Liver (tissue), 3 donors: ENCODE data around the gene DPH2.

Source experiments
- EGR1 ChIP-seq, 2 donors: IDR thresholded peaks; 2 replicates each; pipeline ENCODE4 v1.6.1; 2016 to 2018; ENCODE audit warnings: antibody characterized with exemption in 2 of 2, low read depth in 2 of 2
- FOXA1 ChIP-seq: IDR thresholded peaks from 2 replicates; pipeline ENCODE4 v1.6.1; 2016; ENCODE audit warnings: antibody characterized with exemption
- FOXA2 ChIP-seq: IDR thresholded peaks from 2 replicates; pipeline ENCODE4 v1.6.1; 2016; ENCODE audit warnings: antibody characterized with exemption
- HNF4A ChIP-seq, 2 donors: conservative IDR thresholded peaks; 2 replicates each; pipeline ENCODE4 v1.6.1; 2016; ENCODE audit warnings: antibody characterized with exemption in 2 of 2, mild to moderate bottlenecking in 2 of 2
- JUND ChIP-seq, 2 donors: IDR thresholded peaks; 2 replicates each; pipeline ENCODE4 v1.6.1; 2016; ENCODE audit warnings: antibody characterized with exemption in 2 of 2
- RXRA ChIP-seq, 2 donors: IDR thresholded peaks; 2 replicates each; pipeline ENCODE4 v1.6.1; 2017 to 2018; ENCODE audit warnings: antibody characterized with exemption in 2 of 2, mild to moderate bottlenecking in 1 of 2
- SP1 ChIP-seq: IDR thresholded peaks from 2 replicates; pipeline ENCODE4 v1.6.1; 2018; ENCODE audit warnings: antibody characterized with exemption, mild to moderate bottlenecking
- TAF1 ChIP-seq: conservative IDR thresholded peaks from 2 replicates; pipeline ENCODE4 v1.6.1; 2016; ENCODE audit warnings: antibody characterized with exemption, mild to moderate bottlenecking
- YY1 ChIP-seq: IDR thresholded peaks from 2 replicates; pipeline ENCODE4 v1.6.1; 2016; ENCODE audit warnings: antibody characterized with exemption, mild to moderate bottlenecking
- TF ChIP-seq, protein P1 (sequence below): fragments of 150-350 bp; IDR thresholded peaks from 2 replicates; pipeline ENCODE4 v1.5.1; 2017; ENCODE audit warnings: improper control_type of control experiment, low read depth, low read length; ENCODE audit not compliant: missing input control
- TF ChIP-seq, protein P2 (sequence below): IDR thresholded peaks from 2 replicates; pipeline ENCODE4 v1.6.1; 2016; ENCODE audit warnings: antibody characterized with exemption, mild to moderate bottlenecking
- TF ChIP-seq, protein P3 (sequence below): IDR thresholded peaks from 2 replicates; pipeline ENCODE4 v1.6.1; 2016; ENCODE audit warnings: antibody characterized with exemption
- donor health status: healthy.
- donor health status: healthy.

DNA sequence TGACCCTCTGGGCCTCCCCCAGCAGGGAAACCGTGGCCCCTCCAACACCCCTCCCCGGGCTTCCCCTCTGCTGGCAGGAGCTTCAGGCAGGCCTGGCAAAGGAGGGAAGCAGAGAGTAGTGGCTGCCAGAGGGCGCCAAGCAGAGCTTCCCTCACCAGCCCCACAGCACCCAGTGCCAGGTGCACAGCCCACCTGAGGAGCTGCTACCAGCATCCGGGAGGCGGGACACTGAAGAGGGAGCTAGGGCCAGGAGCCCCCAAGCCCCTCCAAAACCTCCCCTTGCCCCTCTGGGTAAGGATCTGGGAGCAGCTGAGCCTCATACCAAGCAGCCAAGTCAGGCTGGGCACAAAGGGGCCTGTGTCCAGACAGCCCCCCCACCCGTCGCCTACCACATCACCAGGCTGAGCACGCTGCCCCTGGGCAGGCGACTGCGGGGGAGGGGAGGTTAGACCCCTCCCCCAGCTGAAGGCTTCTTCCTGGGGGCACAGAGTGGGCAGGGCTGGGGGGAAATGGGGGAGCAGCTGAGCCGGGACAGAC, 41.2 kb downstream of the DPH2 start:
- TF ChIP-seq, protein P1, sequence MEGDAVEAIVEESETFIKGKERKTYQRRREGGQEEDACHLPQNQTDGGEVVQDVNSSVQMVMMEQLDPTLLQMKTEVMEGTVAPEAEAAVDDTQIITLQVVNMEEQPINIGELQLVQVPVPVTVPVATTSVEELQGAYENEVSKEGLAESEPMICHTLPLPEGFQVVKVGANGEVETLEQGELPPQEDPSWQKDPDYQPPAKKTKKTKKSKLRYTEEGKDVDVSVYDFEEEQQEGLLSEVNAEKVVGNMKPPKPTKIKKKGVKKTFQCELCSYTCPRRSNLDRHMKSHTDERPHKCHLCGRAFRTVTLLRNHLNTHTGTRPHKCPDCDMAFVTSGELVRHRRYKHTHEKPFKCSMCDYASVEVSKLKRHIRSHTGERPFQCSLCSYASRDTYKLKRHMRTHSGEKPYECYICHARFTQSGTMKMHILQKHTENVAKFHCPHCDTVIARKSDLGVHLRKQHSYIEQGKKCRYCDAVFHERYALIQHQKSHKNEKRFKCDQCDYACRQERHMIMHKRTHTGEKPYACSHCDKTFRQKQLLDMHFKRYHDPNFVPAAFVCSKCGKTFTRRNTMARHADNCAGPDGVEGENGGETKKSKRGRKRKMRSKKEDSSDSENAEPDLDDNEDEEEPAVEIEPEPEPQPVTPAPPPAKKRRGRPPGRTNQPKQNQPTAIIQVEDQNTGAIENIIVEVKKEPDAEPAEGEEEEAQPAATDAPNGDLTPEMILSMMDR: no peak
- TF ChIP-seq FOXA2 (no peak), FOXA1 (no peak), TAF1 (no peak), EGR1 (IDR thresholded peaks at IDR 0.05; ENCODE audit: low read depth in 2 of 2) (no peak), SP1 (no peak), HNF4A (conservative IDR thresholded peaks at IDR 0.05) (no peak), RXRA (IDR thresholded peaks at IDR 0.05) (no peak), YY1 (no peak), JUND (IDR thresholded peaks at IDR 0.05) (no peak)
- TF ChIP-seq, protein P2, sequence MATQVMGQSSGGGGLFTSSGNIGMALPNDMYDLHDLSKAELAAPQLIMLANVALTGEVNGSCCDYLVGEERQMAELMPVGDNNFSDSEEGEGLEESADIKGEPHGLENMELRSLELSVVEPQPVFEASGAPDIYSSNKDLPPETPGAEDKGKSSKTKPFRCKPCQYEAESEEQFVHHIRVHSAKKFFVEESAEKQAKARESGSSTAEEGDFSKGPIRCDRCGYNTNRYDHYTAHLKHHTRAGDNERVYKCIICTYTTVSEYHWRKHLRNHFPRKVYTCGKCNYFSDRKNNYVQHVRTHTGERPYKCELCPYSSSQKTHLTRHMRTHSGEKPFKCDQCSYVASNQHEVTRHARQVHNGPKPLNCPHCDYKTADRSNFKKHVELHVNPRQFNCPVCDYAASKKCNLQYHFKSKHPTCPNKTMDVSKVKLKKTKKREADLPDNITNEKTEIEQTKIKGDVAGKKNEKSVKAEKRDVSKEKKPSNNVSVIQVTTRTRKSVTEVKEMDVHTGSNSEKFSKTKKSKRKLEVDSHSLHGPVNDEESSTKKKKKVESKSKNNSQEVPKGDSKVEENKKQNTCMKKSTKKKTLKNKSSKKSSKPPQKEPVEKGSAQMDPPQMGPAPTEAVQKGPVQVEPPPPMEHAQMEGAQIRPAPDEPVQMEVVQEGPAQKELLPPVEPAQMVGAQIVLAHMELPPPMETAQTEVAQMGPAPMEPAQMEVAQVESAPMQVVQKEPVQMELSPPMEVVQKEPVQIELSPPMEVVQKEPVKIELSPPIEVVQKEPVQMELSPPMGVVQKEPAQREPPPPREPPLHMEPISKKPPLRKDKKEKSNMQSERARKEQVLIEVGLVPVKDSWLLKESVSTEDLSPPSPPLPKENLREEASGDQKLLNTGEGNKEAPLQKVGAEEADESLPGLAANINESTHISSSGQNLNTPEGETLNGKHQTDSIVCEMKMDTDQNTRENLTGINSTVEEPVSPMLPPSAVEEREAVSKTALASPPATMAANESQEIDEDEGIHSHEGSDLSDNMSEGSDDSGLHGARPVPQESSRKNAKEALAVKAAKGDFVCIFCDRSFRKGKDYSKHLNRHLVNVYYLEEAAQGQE: no peak
- TF ChIP-seq, protein P3, sequence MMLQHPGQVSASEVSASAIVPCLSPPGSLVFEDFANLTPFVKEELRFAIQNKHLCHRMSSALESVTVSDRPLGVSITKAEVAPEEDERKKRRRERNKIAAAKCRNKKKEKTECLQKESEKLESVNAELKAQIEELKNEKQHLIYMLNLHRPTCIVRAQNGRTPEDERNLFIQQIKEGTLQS: no peak
